Ovary (tissue), 9 donors: ENCODE data around the gene PLCB3. TPM values are rescaled to one million over a fixed set of nuclear protein-coding genes. Genes with fewer than 3 reads are reported as not detected.

Source experiments
- DNase-seq, 5 donors: peaks; one replicate each; pipeline ENCODE4 v3.0.0-alpha.2; 2019 to 2020
- H3K27ac ChIP-seq, 2 donors: fragments of 200-600 bp; one replicate each; pipeline versions ENCODE4 v1.5.1 to v1.8.0; 2019 to 2022
- H3K27me3 ChIP-seq: fragments of 200-600 bp; one replicate; pipeline ENCODE4 v1.8.0; 2022
- H3K36me3 ChIP-seq: fragments of 200-600 bp; sonication (generic); one replicate; pipeline ENCODE4 v1.5.1; 2019
- H3K4me1 ChIP-seq: one replicate; pipeline ENCODE4 v1.8.1; 2013; ENCODE audit warnings: mild to moderate bottlenecking, moderate library complexity; ENCODE audit not compliant: insufficient read depth
- H3K4me3 ChIP-seq: fragments of 200-600 bp; sonication (generic); one replicate; pipeline ENCODE4 v1.5.1; 2017
- H3K9me3 ChIP-seq, 2 donors: fragments of 200-600 bp in 1 of 2; sonication (generic) in 1 of 2; one replicate each; pipeline versions ENCODE4 v1.5.1 to v1.8.1; 2013 to 2019; ENCODE audit warnings: mild to moderate bottlenecking in 1 of 2, moderate library complexity in 1 of 2
- CTCF ChIP-seq, 3 donors: fragments of 450-650 bp in 2 of 3; fragments of 200-600 bp in 1 of 3; IDR thresholded peaks; one replicate each; pipeline versions ENCODE4 v1.5.1 to v1.8.0; 2016 to 2022; ENCODE audit warnings: antibody characterized with exemption in 3 of 3, mild to moderate bottlenecking in 1 of 3
- EP300 ChIP-seq: sonication (generic); formaldehyde crosslinking; IDR thresholded peaks from one replicate; pipeline ENCODE4 v1.6.1; 2017; ENCODE audit warnings: antibody characterized with exemption
- POLR2A ChIP-seq: fragments of 450-650 bp; IDR thresholded peaks from one replicate; pipeline ENCODE4 v1.6.1; 2017; ENCODE audit warnings: antibody characterized with exemption, mild to moderate bottlenecking, moderate library complexity
- WGBS, 3 donors: extraction: QIAGEN DNeasy Blood & Tissue Kit in 1 of 3; methylation state at CpG; one replicate each; pipeline versions ENCODE4 v1.1.5 to v1.1.7; 2013 to 2017; 5-methylcytosine and 5-hydroxymethylcytosine counted together
- intact Hi-C, 4 donors: fragments of 100-400 bp; cut with DNase I; formaldehyde crosslinking; loops; one replicate each; pipeline versions ENCODE4 v1.11.0 to v1.15.1; 2022 to 2023
- polyA plus RNA-seq, 2 donors: library from polyadenylated mRNA; stranded (reverse); fragments of 200-250 nt in 1 of 2; fragments of 350-450 nt in 1 of 2; fragmentation: Illumina TruSeq in 1 of 2; extraction: RNeasy Lipid Tissue Mini Kit (QIAGEN cat#74804) in 1 of 2; gene quantifications; one replicate each; pipeline ENCODE4 v1.2.3, GENCODE V29; 2013 to 2014
- total RNA-seq, 7 donors: library from RNA; depleted of rRNA in 2 of 7; stranded (reverse); fragments of >200 nt in 2 of 7; fragmentation: NEBNext Ultra II Directional in 3 of 7; extraction: Animal tissue kit (Norgen Biotek cat#: 25700) in 3 of 7; gene quantifications; one replicate each; pipeline versions ENCODE4 v1.1.0 to v1.2.4, GENCODE V29; 2016 to 2023
- donor health status: DM: no; HTN: no; CAD: no; lungs with moderate emphysema.
- donor health status: DM: no; HTN: no; CAD: no.
- donor health status: Bipolar disorder and iron deficiency.
- donor health status: DM: yes; HTN: yes; CAD: no.
- donor health status: DM: no; HTN: no; CAD: no.
- donor health status: DM: yes; HTN: yes; CAD: no.

PLCB3 gene
- total and polyA plus RNA-seq, 9 donors = 5.3 to 44.8 (median 29.1) TPM

- Histone ChIP-seq H3K36me3 (no peaks in the 10 kb centered on the region), H3K9me3 (no peaks in the 10 kb centered on the region), H3K27me3 (peaks cover 10% of the 10 kb centered on the region), H3K27ac (no peak within 1 kb of the TSS), H3K4me3 (no peak within 1 kb of the TSS), H3K4me1 (peaks cover 4% of the 10 kb centered on the region)
- intact Hi-C loops = loop anchor here in 1 of 4 donors (5.0 to 10.0 kb wide), 2 partner anchors 98 to 295 kb away; no protein-coding TSS in a partner anchor
- no peak for TF ChIP-seq CTCF (IDR thresholded peaks at IDR 0.05)
- no peak for TF ChIP-seq POLR2A
- TF ChIP-seq EP300 = no peak
- 5 to 8% (median 5%) methylated on average over 50 to 54 of the region's 54 CpGs for WGBS, 3 donors
- DNase-seq = peak in 1 of 5 donors; percentile 33
Observed at GRCh38 chr11:64299847-64300648, 48.7 kb downstream of the PLCB3 start, which contains the start of gene CATSPERZ. CATSPERZ (plus strand) TSS chr11:64300358; CDS start chr11:64300411, 53 bp downstream.

GRCh38 chr11:64303109-64304031 is 52.0 kb downstream of the PLCB3 start:
- H3K4me3 ChIP-seq = no peak overlapping the region
- peak in 3 of 5 donors; percentile 34 to 39 (median 34) for DNase-seq
- peaks cover 13% of the 10 kb centered on the region for H3K4me1 ChIP-seq
- WGBS, 3 donors = 72 to 77% (median 73%) methylated on average over 13 of the region's 13 CpGs
- intact Hi-C loops = loop anchor here in 2 of 4 donors (2.0 to 5.0 kb wide), 2 partner anchors 19 to 101 kb away; partner anchors contain the start of genes BAD (in 1 of the 2) and GPR137 (in 1 of the 2)
- no peak for TF ChIP-seq POLR2A
- no peaks in the 10 kb centered on the region for H3K36me3 ChIP-seq
- H3K27ac ChIP-seq = no peak overlapping the region
- peaks cover 8% of the 10 kb centered on the region for H3K27me3 ChIP-seq
- H3K9me3 ChIP-seq = no peaks in the 10 kb centered on the region

- H3K27ac ChIP-seq = no peak overlapping the region
- H3K4me3 ChIP-seq = no peak overlapping the region
- intact Hi-C loops = loop anchor here in 2 of 4 donors (2.0 to 5.0 kb wide), 2 partner anchors 19 to 102 kb away; partner anchors contain the start of genes BAD (in 1 of the 2) and GPR137 (in 1 of the 2)
- TF ChIP-seq POLR2A (no peak), CTCF (IDR thresholded peaks at IDR 0.05) (no peak), EP300 (no peak)
- 49 to 60% (median 53%) methylated on average over 5 of the region's 5 CpGs for WGBS, 3 donors
- no peaks in the 10 kb centered on the region for H3K9me3 ChIP-seq
- DNase-seq = no peak
- peaks cover 8% of the 10 kb centered on the region for H3K27me3 ChIP-seq
- H3K36me3 ChIP-seq = no peaks in the 10 kb centered on the region
- peaks cover 13% of the 10 kb centered on the region for H3K4me1 ChIP-seq
Observed at GRCh38 chr11:64304032-64304315, 52.6 kb downstream of the PLCB3 start.

GRCh38 chr11:64304316-64305072 is 53.2 kb downstream of the PLCB3 start:
- peak overlapping the region in 1 of 2 donors; percentile 55 for H3K27ac ChIP-seq
- WGBS, 3 donors = 0% methylated on average over 45 to 46 of the region's 46 CpGs
- no peaks in the 10 kb centered on the region for H3K9me3 ChIP-seq
- H3K4me1 ChIP-seq = peaks cover 13% of the 10 kb centered on the region
- peaks cover 8% of the 10 kb centered on the region for H3K27me3 ChIP-seq
- no peaks in the 10 kb centered on the region for H3K36me3 ChIP-seq
- intact Hi-C loops = loop anchor here in 2 of 4 donors (2.0 to 5.0 kb wide), 3 partner anchors 20 to 102 kb away; partner anchors contain the start of genes BAD (in 1 of the 2), FKBP2 (in 1 of the 2) and GPR137 (in 1 of the 2)
- TF ChIP-seq CTCF (IDR thresholded peaks at IDR 0.05) = peak; percentile 74 to 87 (median 81)
- TF ChIP-seq EP300 = no peak
- peak; percentile 5 for TF ChIP-seq POLR2A
- DNase-seq = peak; percentile 79 to 90 (median 88)
- peak overlapping the region; percentile 48 for H3K4me3 ChIP-seq
